H1 (cell line): Measurements from ENCODE around the gene TEX48. TPM values are rescaled to one million over a fixed set of nuclear protein-coding genes. Genes with fewer than 3 reads are reported as not detected.

ENCODE experiments used
- FOSL1 ChIP-seq: IDR thresholded peaks from 2 replicates; pipeline ENCODE4 v1.6.1; 2011; ENCODE audit warnings: mild to moderate bottlenecking, low read depth, low read length, moderate library complexity; ENCODE audit not compliant: insufficient read depth
- HDAC2 ChIP-seq, 2 experiments: fragments of 300-600 bp in 1 of 2; sonication (generic) in 1 of 2; IDR thresholded peaks; 2 replicates each; pipeline ENCODE4 v1.6.1; 2011 to 2012; ENCODE audit warnings: low read depth in 2 of 2, low read length in 2 of 2, mild to moderate bottlenecking in 2 of 2, moderate library complexity in 2 of 2, borderline replicate concordance in 1 of 2, inconsistent platforms in 1 of 2
- KDM4A ChIP-seq: IDR thresholded peaks from one replicate; pipeline ENCODE4 v1.7.1; 2012; ENCODE audit warnings: low read depth, mild to moderate bottlenecking, moderate library complexity, low read length, inconsistent platforms; ENCODE audit not compliant: severe bottlenecking
- TEAD4 ChIP-seq: IDR thresholded peaks from 2 replicates; pipeline ENCODE4 v1.6.1; 2012; ENCODE audit warnings: low read depth, low read length, inconsistent platforms, mixed read lengths
- polyA plus RNA-seq, 7 experiments: library from polyadenylated mRNA; depleted of rRNA in 3 of 7; stranded (reverse) in 5 of 7; unstranded in 2 of 7; fragments of >200 nt in 5 of 7; fragments of 200-250 nt in 2 of 7; gene quantifications; 1 replicate in 5 of 7; 2 replicates in 1 of 7; 4 replicates in 1 of 7; pipeline versions ENCODE4 v1.2.1 to v1.2.3, GENCODE V29; 2011 to 2013; ENCODE audit warnings: missing spikeins in 2 of 7, mixed read lengths in 2 of 7
- total RNA-seq: library from RNA; stranded (reverse); fragmentation: NEBNext Ultra II Directional; extraction: Animal tissue kit (Norgen Biotek cat#: 25700); gene quantifications from 2 replicates; pipeline ENCODE4 v1.2.1, GENCODE V29; 2021
- TF ChIP-seq, protein P1 (sequence below): IDR thresholded peaks from 2 replicates; pipeline ENCODE4 v1.6.1; 2012; ENCODE audit warnings: inconsistent platforms
- TF ChIP-seq, protein P2 (sequence below): IDR thresholded peaks from 2 replicates; pipeline ENCODE4 v1.6.1; 2012; ENCODE audit warnings: low read length, inconsistent platforms

Gene TEX48
- total and polyA plus RNA-seq, 2 of the 8 experiments (the other 6 are each of a cell fraction or from before 2014, with no cell fraction given): not detected

DNA sequence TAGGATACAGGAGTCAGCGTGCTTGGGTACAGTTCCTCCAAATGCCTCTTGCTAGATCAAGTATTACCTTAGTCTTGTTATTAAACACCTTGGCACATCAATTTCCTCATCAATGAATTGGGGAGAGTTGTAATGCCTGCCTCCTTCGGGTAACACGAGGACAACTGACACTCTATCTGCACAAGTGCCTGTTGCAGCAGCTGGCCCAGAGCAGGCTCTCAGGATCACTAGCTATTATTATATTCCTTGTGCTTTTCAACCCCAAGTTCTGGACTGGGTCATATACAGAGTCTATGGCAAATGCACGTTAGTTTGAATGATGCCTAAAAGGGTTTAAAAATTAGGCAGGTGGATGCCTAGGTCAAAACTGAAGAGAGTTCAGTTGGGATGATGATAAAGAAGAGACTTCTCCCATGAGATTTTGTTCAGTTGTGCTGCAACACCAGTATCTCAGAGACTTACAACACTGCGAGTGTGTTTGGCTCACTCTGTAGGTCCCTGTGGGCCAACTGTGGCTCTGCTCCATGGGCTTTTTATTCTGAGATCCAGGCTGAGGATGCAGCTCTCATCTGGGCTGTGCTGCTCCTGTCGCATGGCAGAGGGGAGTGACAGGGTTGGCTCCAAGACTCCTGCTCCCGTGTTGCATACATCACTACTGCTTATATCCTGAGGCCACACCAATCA lies 41.1 kb upstream of the TEX48 start (continued):
- TF ChIP-seq, protein P1, sequence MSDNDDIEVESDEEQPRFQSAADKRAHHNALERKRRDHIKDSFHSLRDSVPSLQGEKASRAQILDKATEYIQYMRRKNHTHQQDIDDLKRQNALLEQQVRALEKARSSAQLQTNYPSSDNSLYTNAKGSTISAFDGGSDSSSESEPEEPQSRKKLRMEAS: no peak
- TF ChIP-seq HDAC2 (IDR thresholded peaks at IDR 0.05; ENCODE audit: borderline replicate concordance in 1 of 2, low read depth in 2 of 2, low read length in 2 of 2) (no peak), TEAD4 (no peak), FOSL1 (no peak), KDM4A (no peak)
- TF ChIP-seq, protein P2, sequence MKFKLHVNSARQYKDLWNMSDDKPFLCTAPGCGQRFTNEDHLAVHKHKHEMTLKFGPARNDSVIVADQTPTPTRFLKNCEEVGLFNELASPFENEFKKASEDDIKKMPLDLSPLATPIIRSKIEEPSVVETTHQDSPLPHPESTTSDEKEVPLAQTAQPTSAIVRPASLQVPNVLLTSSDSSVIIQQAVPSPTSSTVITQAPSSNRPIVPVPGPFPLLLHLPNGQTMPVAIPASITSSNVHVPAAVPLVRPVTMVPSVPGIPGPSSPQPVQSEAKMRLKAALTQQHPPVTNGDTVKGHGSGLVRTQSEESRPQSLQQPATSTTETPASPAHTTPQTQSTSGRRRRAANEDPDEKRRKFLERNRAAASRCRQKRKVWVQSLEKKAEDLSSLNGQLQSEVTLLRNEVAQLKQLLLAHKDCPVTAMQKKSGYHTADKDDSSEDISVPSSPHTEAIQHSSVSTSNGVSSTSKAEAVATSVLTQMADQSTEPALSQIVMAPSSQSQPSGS: no peak
